Suppressor macrophage treated with lipopolysaccharide for 4 hours (primary cell): ENCODE data around the gene APCDD1.

ENCODE experiments used
- DNase-seq: peaks from one replicate; pipeline ENCODE4 v3.0.0-alpha.2; 2020

APCDD1 gene

GRCh38 chr18:10453806-10454680 is at the start of gene APCDD1:
APCDD1 (plus strand) TSS chr18:10454635; CDS start chr18:10454982, 347 bp downstream.
- DNase-seq, result no peak

GRCh38 chr18:10405014-10405493 is 49.4 kb upstream of the APCDD1 start:
- DNase-seq, result no peak

- DNase-seq, result no peak
These were observed 48.4 kb upstream of the APCDD1 start for GRCh38 chr18:10405816-10406663.

GRCh38 chr18:10408131-10408530 is 46.3 kb upstream of the APCDD1 start:
- no peak for DNase-seq

DNA sequence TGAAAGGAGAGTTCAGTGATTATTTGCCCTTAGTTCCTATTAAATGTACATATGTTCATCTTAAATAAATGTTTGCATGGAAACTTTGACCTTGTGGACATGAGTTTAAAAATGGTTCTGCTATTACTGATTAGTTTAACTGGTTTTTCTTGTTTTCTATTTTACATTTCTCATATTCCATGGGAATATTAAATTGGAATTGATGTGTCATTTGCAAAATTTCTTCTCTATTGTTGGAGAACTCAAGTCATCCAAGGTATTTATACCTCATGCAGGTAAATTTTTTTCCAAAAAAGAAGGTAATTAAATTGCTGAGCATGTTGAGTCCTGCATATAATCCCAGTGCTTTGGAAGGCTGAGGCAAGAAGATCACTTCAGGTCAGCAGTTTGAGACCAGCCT is 45.4 kb upstream of the APCDD1 start:
- no peak for DNase-seq

DNA sequence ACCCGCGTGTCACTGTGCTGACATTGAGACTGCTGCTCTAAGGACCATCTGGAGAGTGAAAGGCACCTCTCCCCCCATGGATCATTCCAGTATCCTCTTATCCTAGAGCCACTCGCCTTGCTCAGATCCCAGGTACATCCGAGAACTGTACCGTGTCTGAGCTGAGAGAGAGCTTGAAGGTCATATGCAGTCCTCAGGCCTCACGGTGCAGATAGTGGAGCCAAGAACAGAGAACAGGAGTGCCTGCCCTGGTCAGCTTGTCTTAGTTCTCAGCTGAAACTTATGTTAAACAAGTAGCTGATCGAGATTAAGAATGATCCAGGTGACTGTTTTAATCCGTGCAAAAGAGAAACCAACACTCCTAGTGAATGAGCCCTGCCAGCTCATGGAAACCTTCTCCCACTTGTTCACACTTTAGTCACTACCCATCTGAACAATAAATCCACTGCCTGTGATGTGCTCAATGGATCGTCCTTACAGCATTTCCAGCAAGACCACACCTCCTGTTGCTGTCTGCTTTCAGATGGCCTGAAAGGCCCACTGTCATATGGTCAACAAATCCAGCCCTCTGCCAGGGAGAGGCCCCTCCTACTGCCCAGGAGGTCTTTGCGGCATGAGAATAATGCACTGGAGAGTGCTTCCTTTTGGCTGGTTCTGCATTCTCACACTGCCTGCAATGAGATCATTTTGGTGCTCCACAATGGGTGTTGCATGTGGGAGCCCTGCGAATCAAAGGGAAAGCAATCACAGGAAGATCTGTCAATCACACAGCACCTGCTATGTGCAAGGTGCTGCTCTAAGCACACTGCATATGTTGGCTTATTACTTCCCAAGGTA is 43.7 kb upstream of the APCDD1 start:
- no peak for DNase-seq

DNA sequence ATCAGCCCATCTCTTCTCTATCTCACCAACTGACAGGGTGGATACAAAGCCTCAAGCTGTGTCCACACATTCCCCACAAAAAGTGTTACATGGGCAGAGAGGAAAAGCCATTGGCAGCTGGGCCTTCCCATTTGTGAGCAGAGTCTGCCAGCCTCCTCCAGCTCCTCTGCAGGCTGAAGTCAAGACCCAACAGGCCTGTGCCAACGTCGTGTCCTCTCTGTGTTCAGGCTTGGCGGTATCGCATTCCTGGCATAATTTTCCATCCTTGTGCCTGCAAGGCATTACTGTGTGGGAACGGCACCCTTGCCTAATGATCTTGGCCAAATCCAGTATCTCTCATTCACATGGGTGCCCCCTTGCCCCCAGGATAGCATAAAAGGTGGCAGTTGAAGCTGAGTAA is 41.5 kb upstream of the APCDD1 start:
- no peak for DNase-seq

DNA sequence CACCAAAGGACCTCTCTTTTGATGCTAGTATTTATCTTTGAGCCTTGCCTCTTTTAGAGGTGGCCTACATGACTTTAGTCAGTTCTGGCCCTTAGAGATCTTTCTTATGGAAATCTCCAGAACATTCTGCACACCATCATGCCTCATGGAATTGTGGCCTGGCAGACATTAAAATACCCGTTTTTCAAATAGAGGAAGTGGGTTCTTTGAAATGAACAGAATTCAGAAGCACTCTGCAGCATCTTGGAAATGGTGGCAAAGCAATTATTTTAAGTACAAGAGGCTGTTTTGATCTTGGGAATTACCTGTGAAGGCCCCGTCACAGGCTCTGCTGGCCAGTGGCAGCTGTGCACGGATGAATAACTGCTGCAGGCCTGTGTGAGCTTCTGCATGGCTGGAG is 40.7 kb upstream of the APCDD1 start:
- no peak for DNase-seq

GRCh38 chr18:10414293-10414842 is 40.1 kb upstream of the APCDD1 start:
- DNase-seq, result no peak

GRCh38 chr18:10416065-10416464 is 38.4 kb upstream of the APCDD1 start:
- DNase-seq, result no peak

- DNase-seq, result no peak
These were observed 37.2 kb upstream of the APCDD1 start for GRCh38 chr18:10417191-10417590.

- no peak for DNase-seq
These were observed 36.8 kb upstream of the APCDD1 start for GRCh38 chr18:10417664-10418063.

GRCh38 chr18:10418836-10419235 is 35.6 kb upstream of the APCDD1 start:
- DNase-seq, result no peak

DNA sequence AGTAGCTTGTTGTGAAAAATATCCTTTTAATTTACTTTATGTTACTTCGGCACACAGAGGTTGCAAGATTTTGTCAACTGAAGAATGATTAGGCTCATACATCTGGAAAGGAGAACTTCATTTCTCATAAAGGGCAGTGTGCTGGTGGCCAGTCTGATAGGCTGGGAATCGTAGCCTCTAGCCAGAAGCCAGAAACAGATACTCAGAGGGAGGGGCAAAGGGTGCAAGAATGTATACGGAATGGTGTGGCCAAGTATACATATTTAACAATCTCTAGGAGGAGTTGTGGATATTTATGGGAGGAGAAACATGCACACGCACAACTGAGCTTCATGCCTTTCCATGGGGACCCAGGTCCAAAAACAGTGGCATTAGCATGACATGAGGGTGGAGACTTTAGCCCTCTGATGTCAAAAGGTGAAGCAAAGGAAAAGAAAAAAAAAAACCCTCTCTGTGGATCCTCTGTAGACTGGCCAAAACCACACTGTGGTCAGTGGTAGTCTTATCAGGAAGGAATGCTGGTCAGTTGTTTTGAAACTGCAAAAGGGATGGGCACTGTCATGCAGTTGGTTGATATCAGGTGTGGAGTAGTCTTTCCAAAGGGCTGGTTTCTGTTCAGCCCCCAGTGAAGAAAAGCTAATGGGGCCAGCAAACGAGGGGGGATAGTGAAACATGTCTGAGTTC is 34.9 kb upstream of the APCDD1 start:
- no peak for DNase-seq

GRCh38 chr18:10420561-10421352 is 33.7 kb upstream of the APCDD1 start:
- no peak for DNase-seq

GRCh38 chr18:10421859-10422258 is 32.6 kb upstream of the APCDD1 start:
- no peak for DNase-seq

- DNase-seq, result no peak
These were observed 31.7 kb upstream of the APCDD1 start for GRCh38 chr18:10422731-10423130.

GRCh38 chr18:10424585-10425307 is 29.7 kb upstream of the APCDD1 start:
- DNase-seq, result no peak

- DNase-seq, result no peak
These were observed 23.8 kb upstream of the APCDD1 start for GRCh38 chr18:10430677-10431076.

GRCh38 chr18:10431680-10432079 is 22.8 kb upstream of the APCDD1 start:
- DNase-seq, result no peak
